Renal cortex interstitium (tissue), 15 donors: ENCODE results near the gene RAB36. TPM values are rescaled to one million over a fixed set of nuclear protein-coding genes. Genes with fewer than 3 reads are reported as not detected.

Experiments used
- DNase-seq, 11 donors: peaks; one replicate each; pipeline ENCODE4 v3.0.0-alpha.2; 2013; ENCODE audit warnings: low read depth in 9 of 11, low spot score in 4 of 11; ENCODE audit errors: extremely low read depth in 1 of 11
- long read RNA-seq, 16 experiments: transcript quantifications; one replicate each; lab custom pipeline, GENCODE V29; 2026
- polyA plus RNA-seq, 3 donors: library from polyadenylated mRNA; unstranded; fragments of 120-200 nt; gene quantifications; one replicate each; pipeline ENCODE4 v1.2.1, GENCODE V29; 2013; ENCODE audit not compliant: insufficient read length in 3 of 3

Gene RAB36, protein sequence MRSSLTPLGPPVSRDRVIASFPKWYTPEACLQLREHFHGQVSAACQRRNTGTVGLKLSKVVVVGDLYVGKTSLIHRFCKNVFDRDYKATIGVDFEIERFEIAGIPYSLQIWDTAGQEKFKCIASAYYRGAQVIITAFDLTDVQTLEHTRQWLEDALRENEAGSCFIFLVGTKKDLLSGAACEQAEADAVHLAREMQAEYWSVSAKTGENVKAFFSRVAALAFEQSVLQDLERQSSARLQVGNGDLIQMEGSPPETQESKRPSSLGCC
- 10 to 100 TPM; 15.0 to 20.9 (median 16.5) TPM for polyA plus RNA-seq
- long read RNA-seq, donor 1, partial matches to known transcripts = 0 of 2 reads
- long read RNA-seq, donor 1, other reads (novel, unspliced or antisense) = 0 of 2 reads
- long read RNA-seq, donor 2, partial matches to known transcripts = 0 of 3 reads
- long read RNA-seq, donor 2, other reads (novel, unspliced or antisense) = 0 of 3 reads
- long read RNA-seq, donor 3, transcript RAB36-201 (11 exons, 3,828 nt) = major isoform, 5 of 5 reads
- long read RNA-seq, donor 3, partial matches to known transcripts = 0 of 5 reads
- long read RNA-seq, donor 3, other reads (novel, unspliced or antisense) = 0 of 5 reads
- long read RNA-seq, donor 4, partial matches to known transcripts = 0 of 2 reads
- long read RNA-seq, donor 4, other reads (novel, unspliced or antisense) = 0 of 2 reads
- long read RNA-seq, donor 5, transcript RAB36-201 (11 exons, 3,828 nt) = major isoform, 14 of 28 reads
- long read RNA-seq, donor 5, partial matches to known transcripts = 14 of 28 reads
- long read RNA-seq, donor 5, other reads (novel, unspliced or antisense) = 0 of 28 reads
- long read RNA-seq, donor 6, transcript RAB36-201 (11 exons, 3,828 nt) = major isoform, 11 of 11 reads
- long read RNA-seq, donor 6, partial matches to known transcripts = 0 of 11 reads
- long read RNA-seq, donor 6, other reads (novel, unspliced or antisense) = 0 of 11 reads
- long read RNA-seq, donor 7, partial matches to known transcripts = 0 of 1 reads
- long read RNA-seq, donor 7, other reads (novel, unspliced or antisense) = 0 of 1 reads
- long read RNA-seq, donor 8, transcript RAB36-201 (11 exons, 3,828 nt) = major isoform, 7 of 57 reads
- long read RNA-seq, donor 8, partial matches to known transcripts = 50 of 57 reads
- long read RNA-seq, donor 8, other reads (novel, unspliced or antisense) = 0 of 57 reads
- long read RNA-seq, donor 9, transcript RAB36-201 (11 exons, 3,828 nt) = major isoform, 5 of 5 reads
- long read RNA-seq, donor 9, partial matches to known transcripts = 0 of 5 reads
- long read RNA-seq, donor 9, other reads (novel, unspliced or antisense) = 0 of 5 reads
- long read RNA-seq, donor 10, partial matches to known transcripts = 0 of 1 reads
- long read RNA-seq, donor 10, other reads (novel, unspliced or antisense) = 0 of 1 reads
- long read RNA-seq, donor 11, partial matches to known transcripts = 8 of 12 reads
- long read RNA-seq, donor 11, other reads (novel, unspliced or antisense) = 0 of 12 reads
- long read RNA-seq, donor 12, partial matches to known transcripts = 0 of 1 reads
- long read RNA-seq, donor 12, other reads (novel, unspliced or antisense) = 0 of 1 reads
- long read RNA-seq, donor 13, partial matches to known transcripts = 0 of 4 reads
- long read RNA-seq, donor 13, other reads (novel, unspliced or antisense) = 0 of 4 reads
- long read RNA-seq, donor 14, partial matches to known transcripts = 0 of 1 reads
- long read RNA-seq, donor 14, other reads (novel, unspliced or antisense) = 0 of 1 reads
- long read RNA-seq, donor 15, partial matches to known transcripts = 0 of 2 reads
- long read RNA-seq, donor 15, other reads (novel, unspliced or antisense) = 0 of 2 reads
- long read RNA-seq, donor 16, transcript RAB36-201 (11 exons, 3,828 nt) = major isoform, 9 of 23 reads
- long read RNA-seq, donor 16, partial matches to known transcripts = 14 of 23 reads
- long read RNA-seq, donor 16, other reads (novel, unspliced or antisense) = 0 of 23 reads

GRCh38 chr22:23144932-23145877 is at the start of gene RAB36:
Gene RAB36 (plus strand): TSS chr22:23145477. CDS start chr22:23146617, 1,140 bp downstream.
- peak; percentile 85 to 98 (median 95) for DNase-seq

GRCh38 chr22:23095733-23096342 is 49.4 kb upstream of the RAB36 start:
- DNase-seq = no peak

DNA sequence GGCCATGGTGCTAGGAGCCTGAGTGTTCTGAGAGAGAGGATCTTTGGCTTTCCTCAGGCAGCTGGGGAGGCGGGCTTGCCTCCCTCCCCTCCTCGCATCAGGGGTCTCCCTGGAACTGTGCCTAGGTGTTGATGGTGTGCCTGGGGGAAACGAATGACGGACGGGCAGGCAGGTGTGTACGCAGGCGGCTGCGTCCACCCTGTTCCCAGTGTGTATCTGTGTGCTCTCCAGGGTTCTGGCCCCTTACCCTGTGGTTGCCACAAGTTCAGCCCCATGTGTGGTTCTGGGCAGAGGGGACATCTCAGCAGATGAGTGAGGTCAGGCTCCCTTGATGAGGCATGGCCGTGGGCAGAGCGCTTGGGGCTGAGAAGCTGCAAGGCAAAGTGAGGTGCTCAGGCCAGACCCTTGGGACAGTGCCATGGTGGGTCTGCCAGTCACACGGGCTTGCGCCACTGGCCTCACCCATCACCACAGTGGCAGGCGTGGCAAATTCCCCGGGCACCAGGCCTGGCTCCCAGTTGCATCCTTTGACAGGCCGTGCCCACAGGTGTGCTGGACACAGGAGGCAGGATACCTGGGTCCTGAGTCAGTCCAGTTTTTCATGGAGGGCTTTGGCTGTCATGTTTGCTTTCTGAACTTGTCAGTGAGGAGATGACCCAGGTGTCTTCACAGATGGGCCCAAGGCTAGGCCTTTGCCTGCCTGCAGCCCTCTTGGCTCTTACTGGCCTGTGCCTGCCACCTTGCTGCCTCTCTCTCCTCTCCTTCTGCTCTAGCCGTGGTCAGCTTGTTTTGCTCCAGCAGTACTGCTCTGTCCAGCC is 47.7 kb upstream of the RAB36 start:
- no peak for DNase-seq

GRCh38 chr22:23098230-23098705 is 47.0 kb upstream of the RAB36 start:
- no peak for DNase-seq

- DNase-seq = no peak
Observed at GRCh38 chr22:23098718-23099530, 46.4 kb upstream of the RAB36 start.

- no peak for DNase-seq
Observed at GRCh38 chr22:23099531-23099804, 45.8 kb upstream of the RAB36 start.

DNA sequence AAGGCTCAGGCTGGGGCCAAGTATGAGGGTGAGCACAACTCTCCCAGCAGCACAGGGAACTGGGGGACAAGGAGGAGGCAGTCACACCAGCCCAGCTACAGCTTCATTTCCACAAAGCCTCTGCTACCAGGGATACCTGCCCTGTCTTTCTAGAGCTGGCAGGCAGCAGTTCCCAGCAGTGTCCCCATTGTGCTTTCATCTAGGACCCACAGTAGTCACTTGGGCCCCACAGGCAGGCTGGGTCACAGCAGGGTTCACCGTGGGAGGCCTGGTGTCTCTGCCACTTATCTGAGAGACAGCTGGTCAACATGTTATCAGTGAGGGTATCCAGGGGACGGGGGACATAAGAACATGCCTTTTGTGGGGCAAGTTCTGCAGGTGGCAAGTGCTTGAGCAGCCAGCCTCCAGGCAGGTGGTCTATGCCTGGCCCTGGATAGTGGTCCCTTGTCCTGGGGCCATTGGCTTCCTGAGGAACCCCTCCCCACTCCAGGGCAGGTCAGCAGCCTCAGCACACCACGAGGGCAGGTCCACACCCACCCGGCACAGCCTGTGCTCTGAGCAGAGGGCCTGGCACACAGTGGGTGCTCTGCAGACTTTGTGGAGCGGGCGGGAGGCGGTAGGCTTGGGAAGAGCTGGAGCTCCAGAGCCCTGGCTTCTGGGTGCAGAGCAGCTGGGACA is 45.0 kb upstream of the RAB36 start:
- DNase-seq = no peak

- DNase-seq = no peak
Observed at GRCh38 chr22:23101524-23101923, 43.8 kb upstream of the RAB36 start.

- DNase-seq = no peak
Observed at GRCh38 chr22:23102002-23102655, 43.1 kb upstream of the RAB36 start.

- no peak for DNase-seq
Observed at GRCh38 chr22:23102776-23103175, 42.5 kb upstream of the RAB36 start.

- DNase-seq = no peak
Observed at GRCh38 chr22:23103199-23103954, 41.9 kb upstream of the RAB36 start.

DNA sequence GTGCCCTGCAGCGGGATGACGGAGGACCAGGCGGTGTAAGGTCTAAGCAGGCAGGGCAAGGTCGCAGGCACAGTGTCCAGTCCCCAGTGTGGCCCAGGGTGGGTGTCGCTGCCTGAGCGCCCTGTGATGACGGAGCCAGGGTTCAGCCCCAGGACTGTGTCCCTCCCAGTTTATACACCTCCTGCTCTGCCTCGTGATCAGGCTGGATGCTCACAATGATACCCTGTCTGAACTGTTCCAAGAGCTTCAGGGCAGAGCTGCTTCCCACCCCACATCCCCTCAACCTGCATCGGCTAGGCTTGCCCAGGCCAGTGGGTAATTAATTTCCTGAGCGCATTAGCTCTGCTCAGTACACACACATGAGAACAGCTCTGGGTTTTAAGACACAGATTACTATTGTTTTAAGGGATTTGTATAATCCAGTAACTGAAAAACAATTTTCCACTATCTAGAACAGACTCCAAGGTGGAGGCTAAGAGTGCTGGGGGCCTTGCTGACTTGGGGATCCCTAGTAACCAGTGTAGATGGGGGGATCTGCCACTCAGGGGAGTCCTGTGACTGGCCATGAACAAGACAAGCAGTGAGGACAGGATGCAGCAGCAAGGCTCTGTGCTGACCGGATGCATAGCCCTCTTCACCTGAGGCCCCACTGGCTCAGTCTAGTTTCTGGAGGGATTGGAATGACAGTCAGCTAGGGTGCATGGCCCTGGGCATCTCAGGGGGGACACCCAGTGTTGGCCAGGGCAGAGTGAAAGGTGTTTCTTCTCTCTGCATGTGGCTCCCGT is 40.9 kb upstream of the RAB36 start:
- no peak for DNase-seq
